Neural progenitor cell (in vitro differentiated cells): ENCODE results near the gene GPR84. TPM values are rescaled to one million over a fixed set of nuclear protein-coding genes. Genes with fewer than 3 reads are reported as not detected.
A peak's percentile ranks its signal among the peaks of the same experiment; 100 is the strongest.

Source experiments
- DNase-seq: peaks from one replicate; pipeline ENCODE4 v3.0.0-alpha.2; 2016; ENCODE audit warnings: low spot score
- H2AFZ ChIP-seq: fragments of 200-600 bp; sonication (generic); replicated peaks from 2 replicates; pipeline ENCODE4 v1.6.1; 2016; ENCODE audit warnings: antibody characterized with exemption
- H3F3A ChIP-seq: fragments of 200-600 bp; sonication (generic); 2 replicates; pipeline ENCODE4 v1.6.1; 2016; ENCODE audit warnings: antibody characterized with exemption, low read depth
- H3K27ac ChIP-seq: fragments of 200-600 bp; sonication (generic); 2 replicates; pipeline ENCODE4 v1.5.1; 2016; ENCODE audit warnings: mild to moderate bottlenecking
- H3K27me3 ChIP-seq: fragments of 200-600 bp; sonication (generic); 2 replicates; pipeline ENCODE4 v1.6.1; 2016; ENCODE audit warnings: mild to moderate bottlenecking, moderate library complexity
- H3K36me3 ChIP-seq: fragments of 200-600 bp; sonication (generic); 2 replicates; pipeline ENCODE4 v1.5.1; 2016
- H3K4me1 ChIP-seq: fragments of 200-600 bp; sonication (generic); 2 replicates; pipeline ENCODE4 v1.6.1; 2016; ENCODE audit warnings: mixed run types
- H3K4me2 ChIP-seq: fragments of 200-600 bp; sonication (generic); 2 replicates; pipeline ENCODE4 v1.6.1; 2016
- H3K4me3 ChIP-seq: fragments of 200-600 bp; sonication (generic); 2 replicates; pipeline ENCODE4 v1.5.1; 2016
- H3K79me2 ChIP-seq: fragments of 200-600 bp; sonication (generic); 2 replicates; pipeline ENCODE4 v1.6.1; 2016; ENCODE audit warnings: low read depth
- H3K9ac ChIP-seq: fragments of 200-600 bp; sonication (generic); 2 replicates; pipeline ENCODE4 v1.6.1; 2016
- H3K9me3 ChIP-seq: fragments of 200-600 bp; sonication (generic); 2 replicates; pipeline ENCODE4 v1.5.1; 2016; ENCODE audit warnings: low read depth
- H4K20me1 ChIP-seq: fragments of 200-600 bp; sonication (generic); 2 replicates; pipeline ENCODE4 v1.6.1; 2016; ENCODE audit warnings: low read depth
- H3K27ac Mint-ChIP-seq: 3 replicates; pipeline ENCODE4 v1.8.0; 2021; ENCODE audit warnings: mixed read lengths
- H3K27me3 Mint-ChIP-seq: 2 replicates; pipeline ENCODE4 v1.8.0; 2022; ENCODE audit warnings: low read depth, mild to moderate bottlenecking, inconsistent platforms, moderate library complexity, mixed read lengths; ENCODE audit not compliant: insufficient read depth
- H3K36me3 Mint-ChIP-seq: 3 replicates; pipeline ENCODE4 v1.8.0; 2021; ENCODE audit warnings: mixed read lengths
- H3K4me1 Mint-ChIP-seq: 3 replicates; pipeline ENCODE4 v1.8.0; 2021; ENCODE audit warnings: mixed read lengths
- H3K4me3 Mint-ChIP-seq: 3 replicates; pipeline ENCODE4 v1.8.0; 2021; ENCODE audit warnings: mild to moderate bottlenecking, moderate library complexity, mixed read lengths
- H3K9me3 Mint-ChIP-seq: 3 replicates; pipeline ENCODE4 v1.8.0; 2020; ENCODE audit warnings: mixed read lengths
- CTCF ChIP-seq: fragments of 200-600 bp; sonication (generic); IDR thresholded peaks from 2 replicates; pipeline ENCODE4 v1.5.1; 2017; ENCODE audit warnings: antibody characterized with exemption, mild to moderate bottlenecking
- EZH2 ChIP-seq: fragments of 200-600 bp; sonication (generic); IDR thresholded peaks from 2 replicates; pipeline ENCODE4 v1.6.1; 2017; ENCODE audit warnings: antibody characterized with exemption, mild to moderate bottlenecking, moderate library complexity
- EZH2phosphoT487 ChIP-seq: fragments of 200-600 bp; sonication (generic); IDR thresholded peaks from 2 replicates; pipeline ENCODE4 v1.6.1; 2017; ENCODE audit warnings: antibody characterized with exemption
- total RNA-seq: library from RNA; depleted of rRNA; stranded (reverse); fragments of >200 nt; gene quantifications from 2 replicates; pipeline ENCODE4 v1.2.3, GENCODE V29; 2015; ENCODE audit warnings: low replicate concordance

Gene GPR84
- total RNA-seq, 1 donor from 2014 or later: not detected

- Histone ChIP-seq H3K9ac (no peak overlapping the region), H3K4me3 (peak overlapping the region; percentile 58)
- no peak overlapping the region for H3K27ac Mint-ChIP-seq
Measured at GRCh38 chr12:54377797-54378515, 13.7 kb upstream of the GPR84 start.

GRCh38 chr12:54377007-54377406, 12.7 kb upstream of the GPR84 start:
- H3F3A ChIP-seq: peaks cover 20% of the 10 kb centered on the region
- peaks cover 5% of the 10 kb centered on the region for H3K27me3 Mint-ChIP-seq
- H3K27ac ChIP-seq: no peak overlapping the region
- peaks cover 15% of the 10 kb centered on the region for H3K36me3 Mint-ChIP-seq
- H3K9me3 Mint-ChIP-seq: no peaks in the 10 kb centered on the region
- H3K36me3 ChIP-seq: no peaks in the 10 kb centered on the region
- H3K27ac Mint-ChIP-seq: no peak overlapping the region
- H3K4me3 Mint-ChIP-seq: peak overlapping the region; percentile 70
- no peak overlapping the region for H3K4me2 ChIP-seq
- no peak overlapping the region for H3K9ac ChIP-seq
- no peak overlapping the region for H3K4me3 ChIP-seq
- H3K4me1 Mint-ChIP-seq: peaks cover 34% of the 10 kb centered on the region
- DNase-seq: no peak
- peaks cover 11% of the 10 kb centered on the region for H3K79me2 ChIP-seq
- H3K9me3 ChIP-seq: no peaks in the 10 kb centered on the region
- no peak overlapping the region for H2AFZ ChIP-seq
- TF ChIP-seq EZH2phosphoT487: no peak
- no peak for TF ChIP-seq EZH2
- TF ChIP-seq CTCF: no peak
- peaks cover 74% of the 10 kb centered on the region for H4K20me1 ChIP-seq
- peaks cover 10% of the 10 kb centered on the region for H3K4me1 ChIP-seq
- H3K27me3 ChIP-seq: no peaks in the 10 kb centered on the region

More at GRCh38 chr12:54377797-54378515, 13.7 kb upstream of the GPR84 start:
- peaks cover 32% of the 10 kb centered on the region for H3K4me1 Mint-ChIP-seq
- H3K27me3 ChIP-seq: no peaks in the 10 kb centered on the region
- no peaks in the 10 kb centered on the region for H3K36me3 ChIP-seq
- H3K4me3 Mint-ChIP-seq: peak overlapping the region; percentile 87
- peaks cover 5% of the 10 kb centered on the region for H3K27me3 Mint-ChIP-seq
- H4K20me1 ChIP-seq: peaks cover 68% of the 10 kb centered on the region
- peak overlapping the region; percentile 81 for H3K4me2 ChIP-seq
- H3K27ac ChIP-seq: no peak overlapping the region
- no peaks in the 10 kb centered on the region for H3K9me3 ChIP-seq
- peaks cover 11% of the 10 kb centered on the region for H3K36me3 Mint-ChIP-seq
- peaks cover 10% of the 10 kb centered on the region for H3K4me1 ChIP-seq
- peaks cover 11% of the 10 kb centered on the region for H3K79me2 ChIP-seq
- no peaks in the 10 kb centered on the region for H3K9me3 Mint-ChIP-seq
- H3F3A ChIP-seq: peaks cover 20% of the 10 kb centered on the region
- TF ChIP-seq EZH2phosphoT487: no peak
- TF ChIP-seq CTCF: no peak
- no peak for TF ChIP-seq EZH2
- DNase-seq: no peak
- H2AFZ ChIP-seq: no peak overlapping the region

GRCh38 chr12:54376596-54376995, 12.3 kb upstream of the GPR84 start:
- TF ChIP-seq EZH2 (no peak), EZH2phosphoT487 (no peak), CTCF (no peak)
- peaks cover 35% of the 10 kb centered on the region for H3K4me1 Mint-ChIP-seq
- H3K79me2 ChIP-seq: peaks cover 11% of the 10 kb centered on the region
- H3K4me2 ChIP-seq: no peak overlapping the region
- peak overlapping the region; percentile 19 for H3K4me3 Mint-ChIP-seq
- no peaks in the 10 kb centered on the region for H3K36me3 ChIP-seq
- H2AFZ ChIP-seq: no peak overlapping the region
- H4K20me1 ChIP-seq: peaks cover 75% of the 10 kb centered on the region
- H3K4me3 ChIP-seq: no peak overlapping the region
- no peak for DNase-seq
- H3K9me3 ChIP-seq: no peaks in the 10 kb centered on the region
- no peaks in the 10 kb centered on the region for H3K27me3 ChIP-seq
- no peak overlapping the region for H3K9ac ChIP-seq
- H3K27ac Mint-ChIP-seq: no peak overlapping the region
- H3K9me3 Mint-ChIP-seq: no peaks in the 10 kb centered on the region
- H3K4me1 ChIP-seq: peaks cover 10% of the 10 kb centered on the region
- H3K27me3 Mint-ChIP-seq: peaks cover 5% of the 10 kb centered on the region
- H3K36me3 Mint-ChIP-seq: peaks cover 18% of the 10 kb centered on the region
- no peak overlapping the region for H3K27ac ChIP-seq
- peaks cover 17% of the 10 kb centered on the region for H3F3A ChIP-seq
